Activated T-helper 2 cell treated with anti-CD3 and anti-CD28 coated beads, Interferon-gamma antibody, Interleukin-2, Interleukin-4, amounts not matched to agents 10 μg/mL and 5 μg/mL and 100 μg/mL, durations not matched to agents 14 hours and 24 hours and 36 hours (primary cell): ENCODE results near the gene INAVA. TPM values are rescaled to one million over a fixed set of nuclear protein-coding genes. Genes with fewer than 3 reads are reported as not detected.
"Not testable (repeated sequence)": the region's sequence is repeated elsewhere in the genome, so short reads cannot be mapped to it uniquely, and the experiment has no call there.

Source experiments
- DNase-seq: peaks from one replicate; pipeline ENCODE4 v3.0.0; 2021; ENCODE audit warnings: low spot score
- H3K27ac Mint-ChIP-seq: one replicate; pipeline ENCODE4 v1.8.0; 2021; ENCODE audit warnings: mixed read lengths
- H3K27me3 Mint-ChIP-seq: one replicate; pipeline ENCODE4 v1.8.0; 2021; ENCODE audit warnings: low read depth, mixed read lengths
- H3K36me3 Mint-ChIP-seq: one replicate; pipeline ENCODE4 v1.8.0; 2021; ENCODE audit warnings: low read depth, mixed read lengths
- H3K4me1 Mint-ChIP-seq: one replicate; pipeline ENCODE4 v1.8.0; 2021; ENCODE audit warnings: low read depth, mixed read lengths
- H3K4me3 Mint-ChIP-seq: one replicate; pipeline ENCODE4 v1.8.0; 2021; ENCODE audit warnings: low read depth, mild to moderate bottlenecking, moderate library complexity, mixed read lengths
- H3K9me3 Mint-ChIP-seq: one replicate; pipeline ENCODE4 v1.8.0; 2021; ENCODE audit warnings: mixed read lengths
- intact Hi-C: fragments of 100-400 bp; cut with micrococcal nuclease; formaldehyde crosslinking; loops from one replicate; pipeline ENCODE4 v1.15.1; 2023
- total RNA-seq: library from RNA; stranded (reverse); gene quantifications from 2 replicates; pipeline ENCODE4 v1.2.3, GENCODE V29; 2022

The INAVA gene
- total RNA-seq, 1 donor from 2014 or later, result not detected

- no peak for DNase-seq
- Mint-ChIP-seq H3K36me3 (no peaks in the 10 kb centered on the region), H3K4me3 (no peak overlapping the region), H3K27ac (no peak overlapping the region), H3K4me1 (no peaks in the 10 kb centered on the region), H3K27me3 (peaks cover 33% of the 10 kb centered on the region), H3K9me3 (no peaks in the 10 kb centered on the region)
- intact Hi-C loops, result no loop called here
Observed at GRCh38 chr1:200918006-200918405, 23.3 kb downstream of the INAVA start.

- no peak for DNase-seq
- H3K27me3 Mint-ChIP-seq, result peaks cover 34% of the 10 kb centered on the region
- H3K4me1 Mint-ChIP-seq, result no peaks in the 10 kb centered on the region
- H3K9me3 Mint-ChIP-seq, result no peaks in the 10 kb centered on the region
- H3K36me3 Mint-ChIP-seq, result no peaks in the 10 kb centered on the region
- intact Hi-C loops, result no loop called here
- H3K27ac Mint-ChIP-seq, result no peak overlapping the region
- no peak overlapping the region for H3K4me3 Mint-ChIP-seq
Observed at GRCh38 chr1:200919386-200919785, 24.7 kb downstream of the INAVA start.

- intact Hi-C loops, result no loop called here
Observed at GRCh38 chr1:200921571-200922110, 26.9 kb downstream of the INAVA start.

GRCh38 chr1:200922406-200922805 lies 27.7 kb downstream of the INAVA start:
- Mint-ChIP-seq H3K9me3 (no peaks in the 10 kb centered on the region), H3K36me3 (no peaks in the 10 kb centered on the region), H3K27ac (no peak overlapping the region), H3K27me3 (peaks cover 42% of the 10 kb centered on the region), H3K4me1 (peaks cover 3% of the 10 kb centered on the region), H3K4me3 (no peak overlapping the region)
- intact Hi-C loops, result no loop called here
- no peak for DNase-seq

More at GRCh38 chr1:200921571-200922110, 26.9 kb downstream of the INAVA start:
- no peak overlapping the region for H3K4me3 Mint-ChIP-seq
- H3K36me3 Mint-ChIP-seq, result no peaks in the 10 kb centered on the region
- DNase-seq, result no peak
- peaks cover 3% of the 10 kb centered on the region for H3K4me1 Mint-ChIP-seq
- no peak overlapping the region for H3K27ac Mint-ChIP-seq
- H3K9me3 Mint-ChIP-seq, result no peaks in the 10 kb centered on the region
- H3K27me3 Mint-ChIP-seq, result peaks cover 36% of the 10 kb centered on the region

- H3K27ac Mint-ChIP-seq, result no peak overlapping the region
- intact Hi-C loops, result no loop called here
- DNase-seq, result no peak
- no peak overlapping the region for H3K4me3 Mint-ChIP-seq
- H3K9me3 Mint-ChIP-seq, result no peaks in the 10 kb centered on the region
- H3K4me1 Mint-ChIP-seq, result peaks cover 3% of the 10 kb centered on the region
- H3K36me3 Mint-ChIP-seq, result no peaks in the 10 kb centered on the region
- peaks cover 47% of the 10 kb centered on the region for H3K27me3 Mint-ChIP-seq
Observed at GRCh38 chr1:200923601-200924000, 28.9 kb downstream of the INAVA start.

- DNase-seq, result no peak
- no peaks in the 10 kb centered on the region for H3K36me3 Mint-ChIP-seq
- no peak overlapping the region for H3K4me3 Mint-ChIP-seq
- H3K27me3 Mint-ChIP-seq, result peaks cover 48% of the 10 kb centered on the region
- peaks cover under 1% of the 10 kb centered on the region for H3K9me3 Mint-ChIP-seq
- peaks cover 3% of the 10 kb centered on the region for H3K4me1 Mint-ChIP-seq
- H3K27ac Mint-ChIP-seq, result no peak overlapping the region
- intact Hi-C loops, result no loop called here
Observed at GRCh38 chr1:200925831-200926230, 31.1 kb downstream of the INAVA start.

- DNase-seq, result no peak
- Mint-ChIP-seq H3K27ac (no peak overlapping the region), H3K27me3 (peaks cover 35% of the 10 kb centered on the region), H3K4me3 (no peak overlapping the region), H3K9me3 (peaks cover 6% of the 10 kb centered on the region), H3K4me1 (peaks cover 3% of the 10 kb centered on the region), H3K36me3 (peaks cover 4% of the 10 kb centered on the region)
- intact Hi-C loops, result no loop called here
Observed at GRCh38 chr1:200929530-200930278, 35.0 kb downstream of the INAVA start.

GRCh38 chr1:200930285-200930684 lies 35.6 kb downstream of the INAVA start:
- intact Hi-C loops, H3K4me1 Mint-ChIP-seq, DNase-seq, H3K9me3 Mint-ChIP-seq, H3K4me3 Mint-ChIP-seq, H3K36me3 Mint-ChIP-seq, H3K27ac Mint-ChIP-seq: not testable (repeated sequence)
- H3K27me3 Mint-ChIP-seq, result peaks cover 37% of the 10 kb centered on the region

- H3K9me3 Mint-ChIP-seq, result peaks cover 6% of the 10 kb centered on the region
- peaks cover 4% of the 10 kb centered on the region for H3K36me3 Mint-ChIP-seq
- no peaks in the 10 kb centered on the region for H3K4me1 Mint-ChIP-seq
- intact Hi-C loops, result no loop called here
- H3K27me3 Mint-ChIP-seq, result peaks cover 35% of the 10 kb centered on the region
- H3K4me3 Mint-ChIP-seq, result no peak overlapping the region
- no peak overlapping the region for H3K27ac Mint-ChIP-seq
- no peak for DNase-seq
Observed at GRCh38 chr1:200931776-200932175, 37.1 kb downstream of the INAVA start.

GRCh38 chr1:200934676-200935245 lies 40.1 kb downstream of the INAVA start:
- Mint-ChIP-seq H3K4me1 (no peaks in the 10 kb centered on the region), H3K4me3 (no peak overlapping the region), H3K36me3 (peaks cover 4% of the 10 kb centered on the region), H3K27ac (no peak overlapping the region), H3K9me3 (peaks cover 6% of the 10 kb centered on the region), H3K27me3 (peaks cover 13% of the 10 kb centered on the region)
- DNase-seq, result no peak
- intact Hi-C loops, result no loop called here

GRCh38 chr1:200935286-200935962 lies 40.7 kb downstream of the INAVA start:
- H3K4me3 Mint-ChIP-seq, H3K9me3 Mint-ChIP-seq, intact Hi-C loops, H3K27ac Mint-ChIP-seq, H3K36me3 Mint-ChIP-seq, H3K4me1 Mint-ChIP-seq, DNase-seq: not testable (repeated sequence)
- peaks cover 12% of the 10 kb centered on the region for H3K27me3 Mint-ChIP-seq

GRCh38 chr1:200938955-200939354 lies 44.3 kb downstream of the INAVA start:
- Mint-ChIP-seq H3K36me3 (no peaks in the 10 kb centered on the region), H3K9me3 (peaks cover 9% of the 10 kb centered on the region), H3K27ac (no peak overlapping the region), H3K4me3 (no peak overlapping the region), H3K4me1 (no peaks in the 10 kb centered on the region), H3K27me3 (peaks cover 14% of the 10 kb centered on the region)
- DNase-seq, result no peak
- intact Hi-C loops, result no loop called here

GRCh38 chr1:200945111-200945510 lies 50.4 kb downstream of the INAVA start:
- no peaks in the 10 kb centered on the region for H3K36me3 Mint-ChIP-seq
- intact Hi-C loops, result no loop called here
- H3K4me1 Mint-ChIP-seq, result no peaks in the 10 kb centered on the region
- no peak overlapping the region for H3K27ac Mint-ChIP-seq
- DNase-seq, result no peak
- peaks cover 15% of the 10 kb centered on the region for H3K9me3 Mint-ChIP-seq
- no peak overlapping the region for H3K4me3 Mint-ChIP-seq
- peaks cover 38% of the 10 kb centered on the region for H3K27me3 Mint-ChIP-seq
